Gastrocnemius medialis (tissue), 4 donors: ENCODE data around the gene FOXM1. TPM values are rescaled to one million over a fixed set of nuclear protein-coding genes. Genes with fewer than 3 reads are reported as not detected.
A peak's percentile ranks its signal among the peaks of the same experiment; 100 is the strongest.

Experiments used
- ATAC-seq, 2 donors: fragments of 150-250 bp; one replicate each; pipeline ENCODE4 v1.9.1; 2016
- DNase-seq, 2 donors: peaks; one replicate each; pipeline ENCODE4 v3.0.0-alpha.2; 2019
- H3K27ac ChIP-seq, 4 donors: fragments of 200-600 bp; sonication (generic); 1 replicate in 1 of 4; 2 replicates in 3 of 4; pipeline ENCODE4 v1.5.1; 2016 to 2018; ENCODE audit warnings: mild to moderate bottlenecking in 2 of 4, moderate library complexity in 1 of 4
- H3K27me3 ChIP-seq, 3 donors: fragments of 200-600 bp; sonication (generic) in 2 of 3; 1 replicate in 1 of 3; 2 replicates in 2 of 3; pipeline versions ENCODE4 v1.5.1 to v1.6.0; 2016 to 2019; ENCODE audit warnings: mild to moderate bottlenecking in 1 of 3, moderate library complexity in 1 of 3
- H3K36me3 ChIP-seq, 2 donors: fragments of 200-600 bp; sonication (generic) in 1 of 2; one replicate each; pipeline ENCODE4 v1.5.1; 2017 to 2018
- H3K4me1 ChIP-seq, 2 donors: fragments of 200-600 bp; sonication (generic) in 1 of 2; one replicate each; pipeline ENCODE4 v1.5.1; 2016 to 2017; ENCODE audit warnings: mild to moderate bottlenecking in 2 of 2
- H3K4me3 ChIP-seq, 4 donors: fragments of 200-600 bp; sonication (generic) in 3 of 4; 1 replicate in 1 of 4; 2 replicates in 3 of 4; pipeline ENCODE4 v1.5.1; 2016 to 2019; ENCODE audit warnings: mild to moderate bottlenecking in 2 of 4
- H3K9me3 ChIP-seq, 3 donors: fragments of 200-600 bp; sonication (generic) in 2 of 3; 1 replicate in 1 of 3; 2 replicates in 2 of 3; pipeline ENCODE4 v1.5.1; 2016 to 2019
- CTCF ChIP-seq, 5 experiments: fragments of 450-650 bp in 3 of 5; fragments of 200-600 bp in 2 of 5; sonication (generic) in 2 of 5; IDR thresholded peaks in 4 of 5; conservative IDR thresholded peaks in 1 of 5; 1 replicate in 4 of 5; 2 replicates in 1 of 5; pipeline ENCODE4 v1.5.1; 2016 to 2019; ENCODE audit warnings: antibody characterized with exemption in 5 of 5, mild to moderate bottlenecking in 3 of 5, moderate library complexity in 3 of 5
- POLR2A ChIP-seq, 2 donors: fragments of 450-650 bp; IDR thresholded peaks; one replicate each; pipeline ENCODE4 v1.6.1; 2017; ENCODE audit warnings: antibody characterized with exemption in 2 of 2, mild to moderate bottlenecking in 2 of 2, moderate library complexity in 2 of 2
- in situ Hi-C, 4 donors: fragments of 200-750 bp; cut with MboI; loops; one replicate each; pipeline versions ENCODE4 v1.15.0 to v1.8.0; 2017; ENCODE audit warnings: low sequenced_read_pairs in 4 of 4
- intact Hi-C: fragments of 100-400 bp; cut with DNase I; formaldehyde crosslinking; loops from one replicate; pipeline ENCODE4 v1.15.1; 2023; ENCODE audit warnings: low total_unique reads
- total RNA-seq, 4 donors: library from RNA; depleted of rRNA; stranded (reverse); fragments of >200 nt; gene quantifications; one replicate each; pipeline versions ENCODE4 v1.1.0 to v1.2.3, GENCODE V29; 2016

The FOXM1 gene
- total RNA-seq, 4 donors from 2014 or later = 0.95 to 1.1 TPM; not detected in 2

- DNase-seq = no peak
- intact Hi-C loops (no loop called here), in situ Hi-C loops (no loop called here)
- Histone ChIP-seq H3K9me3 (no peaks in the 10 kb centered on the region), H3K4me3 (peak overlapping the region; percentile 64 to 92 (median 86)), H3K36me3 (peaks cover 0 to 22% of the 10 kb centered on the region in 2 donors), H3K27me3 (no peaks in the 10 kb centered on the region), H3K4me1 (peaks cover 18 to 19% of the 10 kb centered on the region in 2 donors), H3K27ac (peak overlapping the region; percentile 87 to 96 (median 90))
- TF ChIP-seq POLR2A (IDR thresholded peaks at IDR 0.05) (no peak), CTCF (IDR thresholded peaks at IDR 0.05 in 4 of 5, conservative IDR thresholded peaks at IDR 0.05 in 1 of 5) (peak; percentile 38 to 55 (median 51))
- peak; percentile 27 to 28 for ATAC-seq
Observed at GRCh38 chr12:2813214-2814185, 63.5 kb downstream of the FOXM1 start.

- intact Hi-C loops = loop anchor here (1.0 kb wide), 1 partner anchor 17 kb away; no protein-coding TSS in a partner anchor
Observed at GRCh38 chr12:2812290-2813213, 64.4 kb downstream of the FOXM1 start, which contains the start of gene ITFG2. Gene ITFG2 (plus strand): TSS chr12:2812668. CDS start chr12:2812761, 93 bp downstream.

GRCh38 chr12:2811801-2812200, 65.2 kb downstream of the FOXM1 start:
- Histone ChIP-seq H3K9me3 (no peaks in the 10 kb centered on the region), H3K4me3 (peak overlapping the region; percentile 64 to 92 (median 86)), H3K36me3 (peaks cover 0 to 10% of the 10 kb centered on the region in 2 donors), H3K27me3 (no peaks in the 10 kb centered on the region), H3K27ac (peak overlapping the region; percentile 87 to 96 (median 90)), H3K4me1 (peaks cover 18 to 19% of the 10 kb centered on the region in 2 donors)
- no peak for ATAC-seq
- intact Hi-C loops (loop anchor here (1.0 kb wide), 1 partner anchor 16 kb away; no protein-coding TSS in a partner anchor), in situ Hi-C loops (no loop called here)
- DNase-seq = no peak
- TF ChIP-seq POLR2A (IDR thresholded peaks at IDR 0.05) = no peak
- no peak for TF ChIP-seq CTCF (IDR thresholded peaks at IDR 0.05 in 4 of 5, conservative IDR thresholded peaks at IDR 0.05 in 1 of 5)

More at GRCh38 chr12:2812290-2813213, 64.4 kb downstream of the FOXM1 start, which contains the start of gene ITFG2:
- ATAC-seq (peak; percentile 98 to 99), DNase-seq (peak; percentile 96 to 99)
- Histone ChIP-seq H3K9me3 (no peaks in the 10 kb centered on the region), H3K4me1 (peaks cover 18 to 19% of the 10 kb centered on the region in 2 donors), H3K4me3 (peak within 1 kb of the TSS; percentile 64 to 92 (median 86)), H3K27ac (peak within 1 kb of the TSS; percentile 87 to 96 (median 90)), H3K36me3 (peaks cover 0 to 12% of the 10 kb centered on the region in 2 donors), H3K27me3 (no peaks in the 10 kb centered on the region)
- TF ChIP-seq CTCF (IDR thresholded peaks at IDR 0.05 in 4 of 5, conservative IDR thresholded peaks at IDR 0.05 in 1 of 5) (no peak), POLR2A (IDR thresholded peaks at IDR 0.05) (peak; percentile 62 to 83)
- in situ Hi-C loops = no loop called here

Other genes starting within 250 kb of the FOXM1 start
- gene FKBP4, start 82.2 kb downstream of the FOXM1 start, total RNA-seq = 10 to 100 TPM; 41.9 to 96.0 (median 53.0) TPM
- gene ITFG2, start 64.5 kb downstream of the FOXM1 start, total RNA-seq = 1 to 10 TPM; 5.1 to 7.2 (median 5.9) TPM
- gene NRIP2, start 42.1 kb downstream of the FOXM1 start, total RNA-seq = 1 to 10 TPM in 3 of 4 donors, not detected in 1; 1.3 to 5.2 (median 2.0) TPM
- gene TEX52, start 20.1 kb downstream of the FOXM1 start, total RNA-seq = under 1 TPM in 1 of 4 donors, not detected in 3; 0.68 TPM
- 10 to 100 TPM in 1 of 4 donors, 1 to 10 TPM in 3; 4.9 to 11.8 (median 6.7) TPM for gene RHNO1, start within 50 bp of the FOXM1 start, total RNA-seq
- gene TULP3, start 13.7 kb upstream of the FOXM1 start, total RNA-seq = 10 to 100 TPM in 2 of 4 donors, 1 to 10 TPM in 2; 2.8 to 15.8 (median 11.2) TPM
- gene TEAD4, start 82.2 kb upstream of the FOXM1 start, total RNA-seq = 100 to 1,000 TPM in 2 of 4 donors, 10 to 100 TPM in 2; 91.1 to 201 (median 122) TPM
- gene TSPAN9, start 200.2 kb upstream of the FOXM1 start, total RNA-seq = 1 to 10 TPM; 4.7 to 9.4 (median 7.4) TPM